ENCODE measurements around the gene TKTL1.
"Not testable (repeated sequence)": the region's sequence is repeated elsewhere in the genome, so short reads cannot be mapped to it uniquely, and the experiment has no call there.

The TKTL1 gene

DNA sequence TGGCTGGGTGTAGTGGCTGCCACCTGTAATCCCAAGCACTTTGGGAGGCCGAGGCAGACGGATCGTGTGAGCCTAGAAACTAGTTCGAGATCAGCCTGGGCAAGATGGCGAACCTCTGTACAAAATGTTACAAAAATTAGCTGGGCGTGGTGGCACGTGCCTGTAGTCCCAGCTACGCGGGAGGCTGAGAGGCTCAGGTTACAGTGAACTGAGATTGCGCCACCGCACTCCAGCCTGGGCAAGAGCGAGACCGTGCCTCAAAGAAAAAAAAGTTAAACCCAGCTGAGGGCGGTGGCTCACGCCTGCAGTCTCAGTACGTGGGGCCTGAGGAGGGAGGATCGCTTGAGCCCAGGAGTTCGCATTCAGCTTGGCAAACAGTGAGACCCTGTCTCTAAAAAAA, 1.1 kb downstream of the TKTL1 start:
- Histone ChIP-seq H3F3A (ENCODE audit: low read depth) (no peaks in the 10 kb centered on the region), H3K4me1 (ENCODE audit: insufficient read depth, low read length, poor library complexity, severe bottlenecking) (no peaks in the 10 kb centered on the region), H3K9me2 (replicated peaks; ENCODE audit: low read depth, low read length) (no peaks in the 10 kb centered on the region), H2AFZ (ENCODE audit: low read length) (no peak overlapping the region), H3K9me3 (ENCODE audit: insufficient read depth, low read depth, low read length) (no peaks in the 10 kb centered on the region), H3K27me3 (ENCODE audit: insufficient read depth, low read length, poor library complexity, severe bottlenecking) (no peaks in the 10 kb centered on the region), H3K79me2 (ENCODE audit: insufficient read depth, low read length) (no peaks in the 10 kb centered on the region), H3K9ac (ENCODE audit: low read depth, low read length, poor library complexity, severe bottlenecking) (no peak overlapping the region), H3K4me2 (ENCODE audit: low read depth, low read length, poor library complexity, severe bottlenecking) (no peak overlapping the region), H3K36me3 (ENCODE audit: insufficient read depth, low read length) (no peaks in the 10 kb centered on the region), H4K20me1 (ENCODE audit: insufficient read depth, low read length, poor library complexity, severe bottlenecking) (no peaks in the 10 kb centered on the region), H3K4me3 (ENCODE audit: low read length, poor library complexity, severe bottlenecking) (no peak overlapping the region)
- no peak for TF ChIP-seq EZH2phosphoT487 (IDR thresholded peaks at IDR 0.05; ENCODE audit: borderline replicate concordance)
- TF ChIP-seq, protein P1, sequence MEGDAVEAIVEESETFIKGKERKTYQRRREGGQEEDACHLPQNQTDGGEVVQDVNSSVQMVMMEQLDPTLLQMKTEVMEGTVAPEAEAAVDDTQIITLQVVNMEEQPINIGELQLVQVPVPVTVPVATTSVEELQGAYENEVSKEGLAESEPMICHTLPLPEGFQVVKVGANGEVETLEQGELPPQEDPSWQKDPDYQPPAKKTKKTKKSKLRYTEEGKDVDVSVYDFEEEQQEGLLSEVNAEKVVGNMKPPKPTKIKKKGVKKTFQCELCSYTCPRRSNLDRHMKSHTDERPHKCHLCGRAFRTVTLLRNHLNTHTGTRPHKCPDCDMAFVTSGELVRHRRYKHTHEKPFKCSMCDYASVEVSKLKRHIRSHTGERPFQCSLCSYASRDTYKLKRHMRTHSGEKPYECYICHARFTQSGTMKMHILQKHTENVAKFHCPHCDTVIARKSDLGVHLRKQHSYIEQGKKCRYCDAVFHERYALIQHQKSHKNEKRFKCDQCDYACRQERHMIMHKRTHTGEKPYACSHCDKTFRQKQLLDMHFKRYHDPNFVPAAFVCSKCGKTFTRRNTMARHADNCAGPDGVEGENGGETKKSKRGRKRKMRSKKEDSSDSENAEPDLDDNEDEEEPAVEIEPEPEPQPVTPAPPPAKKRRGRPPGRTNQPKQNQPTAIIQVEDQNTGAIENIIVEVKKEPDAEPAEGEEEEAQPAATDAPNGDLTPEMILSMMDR (conservative IDR thresholded peaks at IDR 0.05; ENCODE audit: low read length) = no peak

DNA sequence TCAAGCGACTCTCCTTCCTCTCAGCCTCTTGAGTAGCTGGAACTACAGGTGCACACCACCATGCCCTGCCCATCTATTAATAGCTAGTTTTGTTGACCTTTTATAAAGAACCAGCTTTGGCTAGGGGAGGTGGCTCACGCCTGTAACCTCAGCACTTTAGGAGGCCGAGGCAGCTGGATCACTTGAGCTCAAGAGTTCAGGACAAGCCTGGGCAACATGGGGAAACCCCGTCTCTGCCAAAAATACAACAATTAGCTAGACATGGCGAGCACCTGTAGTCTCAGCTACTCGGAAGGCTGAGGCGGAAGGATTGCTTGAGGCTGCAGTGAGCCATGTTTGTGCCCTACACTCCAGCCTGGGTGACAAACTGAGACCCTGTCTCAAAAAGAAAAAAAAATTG, 2.7 kb downstream of the TKTL1 start:
- TF ChIP-seq EZH2phosphoT487 (IDR thresholded peaks at IDR 0.05; ENCODE audit: borderline replicate concordance) = no peak
- TF ChIP-seq, protein P1 (conservative IDR thresholded peaks at IDR 0.05; ENCODE audit: low read length) = no peak
- Histone ChIP-seq H3K4me2 (ENCODE audit: low read depth, low read length, poor library complexity, severe bottlenecking) (no peak overlapping the region), H3K27me3 (ENCODE audit: insufficient read depth, low read length, poor library complexity, severe bottlenecking) (no peaks in the 10 kb centered on the region), H3K4me3 (ENCODE audit: low read length, poor library complexity, severe bottlenecking) (no peak overlapping the region), H4K20me1 (ENCODE audit: insufficient read depth, low read length, poor library complexity, severe bottlenecking) (no peaks in the 10 kb centered on the region), H3K9me2 (replicated peaks; ENCODE audit: low read depth, low read length) (no peaks in the 10 kb centered on the region), H3K79me2 (ENCODE audit: insufficient read depth, low read length) (no peaks in the 10 kb centered on the region), H3K36me3 (ENCODE audit: insufficient read depth, low read length) (no peaks in the 10 kb centered on the region), H3F3A (ENCODE audit: low read depth) (no peaks in the 10 kb centered on the region), H3K9ac (ENCODE audit: low read depth, low read length, poor library complexity, severe bottlenecking) (no peak overlapping the region), H2AFZ (ENCODE audit: low read length) (no peak overlapping the region), H3K4me1 (ENCODE audit: insufficient read depth, low read length, poor library complexity, severe bottlenecking) (no peaks in the 10 kb centered on the region), H3K9me3 (ENCODE audit: insufficient read depth, low read depth, low read length) (no peaks in the 10 kb centered on the region)

DNA sequence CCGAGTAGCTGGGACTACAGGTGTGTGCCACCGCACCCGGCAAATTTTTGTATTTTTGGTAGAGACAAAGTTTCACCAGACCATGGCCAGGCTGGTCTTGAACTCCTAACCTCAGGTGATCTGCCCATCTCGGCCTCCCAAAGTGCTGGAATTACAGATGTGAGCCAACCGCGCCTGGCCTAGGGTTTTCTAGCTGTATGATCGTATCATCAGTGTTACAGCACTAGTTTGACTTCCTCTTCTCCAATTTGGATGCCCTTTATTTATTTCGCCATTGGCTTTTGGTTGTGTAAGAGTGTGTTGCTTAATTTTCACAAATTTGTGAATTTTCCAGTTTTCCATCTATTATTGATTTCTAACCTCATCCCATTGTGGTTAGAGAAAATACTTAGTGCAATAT, 5.2 kb downstream of the TKTL1 start:
- Histone ChIP-seq H3F3A (ENCODE audit: low read depth) (no peaks in the 10 kb centered on the region), H2AFZ (ENCODE audit: low read length) (no peak overlapping the region), H3K4me2 (ENCODE audit: low read depth, low read length, poor library complexity, severe bottlenecking) (no peak overlapping the region), H3K4me3 (ENCODE audit: low read length, poor library complexity, severe bottlenecking) (no peak overlapping the region), H3K9me3 (ENCODE audit: insufficient read depth, low read depth, low read length) (no peaks in the 10 kb centered on the region), H3K27me3 (ENCODE audit: insufficient read depth, low read length, poor library complexity, severe bottlenecking) (no peaks in the 10 kb centered on the region), H3K4me1 (ENCODE audit: insufficient read depth, low read length, poor library complexity, severe bottlenecking) (no peaks in the 10 kb centered on the region), H3K79me2 (ENCODE audit: insufficient read depth, low read length) (no peaks in the 10 kb centered on the region), H4K20me1 (ENCODE audit: insufficient read depth, low read length, poor library complexity, severe bottlenecking) (no peaks in the 10 kb centered on the region), H3K36me3 (ENCODE audit: insufficient read depth, low read length) (no peaks in the 10 kb centered on the region), H3K9me2 (replicated peaks; ENCODE audit: low read depth, low read length) (no peaks in the 10 kb centered on the region), H3K9ac (ENCODE audit: low read depth, low read length, poor library complexity, severe bottlenecking) (no peak overlapping the region)
- TF ChIP-seq, protein P1 (conservative IDR thresholded peaks at IDR 0.05; ENCODE audit: low read length) = no peak
- TF ChIP-seq EZH2phosphoT487 (IDR thresholded peaks at IDR 0.05; ENCODE audit: borderline replicate concordance) = no peak

DNA sequence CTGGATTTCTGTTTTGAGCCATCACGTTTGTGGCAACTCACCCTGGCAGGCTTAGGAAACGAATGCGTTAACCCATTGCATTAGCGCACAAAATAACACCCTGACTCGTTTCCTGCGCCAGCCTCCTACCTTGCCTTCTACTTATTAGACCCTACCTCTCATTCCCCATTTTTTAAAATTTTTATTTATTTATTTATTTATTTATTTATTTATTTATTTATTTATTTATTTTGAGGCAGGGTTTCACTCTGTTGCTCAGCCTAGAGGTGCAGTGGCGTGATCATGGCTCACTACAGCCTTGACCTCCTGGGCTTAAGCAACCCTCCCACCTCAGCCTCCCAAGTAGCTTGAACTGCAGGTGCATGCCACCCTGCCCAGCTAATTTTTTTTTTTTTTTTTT, 7.4 kb downstream of the TKTL1 start:
- not testable (repeated sequence) for H3K9me2 ChIP-seq (replicated peaks; ENCODE audit: low read depth, low read length); H3K36me3 ChIP-seq (ENCODE audit: insufficient read depth, low read length); H3K4me3 ChIP-seq (ENCODE audit: low read length, poor library complexity, severe bottlenecking); H3K4me2 ChIP-seq (ENCODE audit: low read depth, low read length, poor library complexity, severe bottlenecking); H4K20me1 ChIP-seq (ENCODE audit: insufficient read depth, low read length, poor library complexity, severe bottlenecking); H3K79me2 ChIP-seq (ENCODE audit: insufficient read depth, low read length); H3F3A ChIP-seq (ENCODE audit: low read depth); H2AFZ ChIP-seq (ENCODE audit: low read length); H3K27me3 ChIP-seq (ENCODE audit: insufficient read depth, low read length, poor library complexity, severe bottlenecking); H3K4me1 ChIP-seq (ENCODE audit: insufficient read depth, low read length, poor library complexity, severe bottlenecking); H3K9ac ChIP-seq (ENCODE audit: low read depth, low read length, poor library complexity, severe bottlenecking); H3K9me3 ChIP-seq (ENCODE audit: insufficient read depth, low read depth, low read length)
